ENCODE results near the gene DDR2.

Gene DDR2

DNA sequence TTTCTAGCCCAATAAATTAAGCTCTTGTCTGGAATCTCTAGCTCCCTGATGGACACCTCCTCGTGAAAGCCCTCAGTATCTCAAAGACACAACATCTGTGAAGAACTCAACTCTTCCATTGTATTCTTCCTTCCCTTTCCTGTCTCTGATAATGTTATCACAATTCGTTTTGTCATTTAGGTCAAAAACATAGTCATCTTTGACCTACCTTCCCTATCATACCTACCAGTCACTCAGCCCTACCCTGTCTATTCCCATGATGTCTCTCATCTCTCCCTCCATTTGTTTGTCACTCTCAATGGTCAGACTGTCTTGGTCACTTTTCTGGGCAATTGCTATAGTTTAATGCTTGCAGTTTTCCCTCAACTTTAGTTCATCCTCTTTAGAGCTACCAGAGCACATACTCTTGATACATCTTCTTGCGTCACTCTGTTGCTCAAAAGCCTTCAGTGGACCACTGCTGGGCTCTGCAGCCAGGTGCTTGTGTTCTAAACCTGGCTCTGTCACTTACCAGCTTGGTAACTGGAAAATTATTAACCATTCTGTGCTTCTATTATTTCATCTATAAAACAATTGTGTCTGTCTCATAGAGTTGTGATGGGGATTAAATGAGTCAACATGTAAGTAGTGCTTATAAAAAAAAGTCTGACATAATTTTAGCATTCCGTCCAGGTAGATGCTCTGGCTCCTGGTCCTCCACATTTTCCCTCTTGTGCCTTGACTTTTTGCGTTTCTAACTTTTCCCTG, 39.6 kb downstream of the DDR2 start:
- no peak for DNase-seq (ENCODE audit: low read depth in 3 of 3)

DNA sequence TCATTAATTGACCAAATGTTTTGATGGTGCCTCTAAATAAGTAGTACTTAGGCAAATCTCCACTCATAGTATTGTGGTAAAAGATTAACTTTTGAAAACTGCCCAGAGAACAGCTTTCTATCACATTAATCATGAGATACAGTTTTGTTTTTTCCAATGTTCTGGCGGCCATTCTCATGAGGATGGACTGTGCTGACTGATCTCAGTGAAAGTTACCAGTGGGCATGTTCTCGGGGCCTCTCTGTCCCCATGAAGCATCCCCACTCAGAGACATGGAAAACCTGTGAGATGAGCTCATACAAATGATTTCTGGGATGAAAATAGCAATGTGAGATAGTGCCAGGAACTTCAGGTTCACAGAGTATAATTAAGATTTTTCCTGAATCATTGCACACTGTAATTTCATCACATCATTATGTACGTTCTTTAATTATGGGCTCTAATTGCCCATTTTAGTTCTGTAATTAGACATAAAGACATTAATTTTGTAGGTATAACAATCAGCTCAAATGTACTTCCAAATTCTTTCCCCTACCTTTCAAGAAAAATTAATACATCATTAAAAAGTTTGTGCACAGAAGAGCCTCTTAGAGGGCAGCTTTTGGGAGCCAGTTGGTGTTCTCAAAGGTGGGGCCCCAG, 40.5 kb downstream of the DDR2 start:
- DNase-seq (ENCODE audit: low read depth in 3 of 3) = no peak

DNA sequence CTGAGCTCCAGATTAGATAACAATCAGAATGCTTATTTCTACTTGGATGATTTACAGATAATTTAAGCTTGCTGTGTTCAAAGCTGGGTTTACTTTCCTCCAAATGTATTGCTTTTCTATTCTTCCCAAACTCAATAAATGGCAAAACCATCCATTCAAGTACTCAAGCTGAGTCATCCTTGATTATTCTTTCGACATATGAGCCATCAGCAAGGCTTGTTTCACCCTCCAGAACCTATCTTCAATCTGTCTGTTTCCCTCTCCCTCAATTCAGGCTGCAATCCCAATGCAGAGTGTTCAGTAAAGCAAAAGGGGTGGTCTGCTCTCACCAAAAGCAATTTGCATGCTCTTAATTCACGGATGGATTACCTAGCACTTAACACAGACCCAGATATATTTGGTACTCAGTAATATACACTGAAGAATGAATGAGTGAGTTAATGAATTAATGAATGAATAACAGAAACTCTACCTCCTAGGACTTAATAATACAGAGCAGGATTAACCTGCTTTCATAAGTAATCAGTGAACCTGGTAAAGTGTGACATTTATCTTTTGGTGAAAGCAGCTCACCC, 41.9 kb downstream of the DDR2 start:
- DNase-seq (ENCODE audit: low read depth in 3 of 3) = no peak

DNA sequence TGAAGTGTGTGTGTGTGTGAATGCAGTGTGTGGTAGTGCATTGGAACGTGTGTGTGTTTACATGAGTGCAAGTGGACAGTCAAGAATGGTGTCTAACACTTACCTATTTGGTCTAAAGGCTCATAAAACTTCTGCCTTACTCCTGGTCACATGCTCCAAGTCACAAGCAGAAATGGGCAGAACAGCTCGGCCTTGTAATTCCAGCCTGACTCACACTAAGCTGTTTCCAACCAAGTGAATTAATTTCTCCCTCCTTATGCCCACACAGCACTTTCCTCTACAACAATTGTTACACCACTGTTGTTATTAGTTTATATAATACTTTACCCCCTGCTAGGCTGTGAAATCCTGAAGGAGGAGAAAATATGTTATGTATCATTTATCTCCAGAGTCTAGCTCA, 43.8 kb downstream of the DDR2 start:
- DNase-seq (ENCODE audit: low read depth in 3 of 3) = no peak

DNA sequence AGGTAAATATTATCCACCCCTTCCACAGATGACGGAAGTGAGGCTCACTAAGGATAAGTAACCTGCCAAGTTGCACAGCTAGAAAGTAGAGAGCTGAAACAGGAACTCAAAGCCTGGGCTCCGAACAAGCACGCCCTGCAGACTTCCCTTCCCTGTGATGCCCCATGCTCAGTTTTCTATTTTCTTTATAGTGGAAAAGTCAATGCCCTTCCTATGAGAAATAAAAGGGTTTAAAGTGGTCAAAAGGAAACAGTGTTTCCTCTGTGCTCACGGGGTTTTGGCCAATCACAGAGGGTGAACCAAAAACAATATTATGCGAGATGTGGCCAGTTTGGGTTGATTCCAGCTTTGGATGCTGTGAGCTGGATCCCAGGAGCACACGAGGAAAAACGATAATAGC, 44.5 kb downstream of the DDR2 start:
- no peak for DNase-seq (ENCODE audit: low read depth in 3 of 3)

DNA sequence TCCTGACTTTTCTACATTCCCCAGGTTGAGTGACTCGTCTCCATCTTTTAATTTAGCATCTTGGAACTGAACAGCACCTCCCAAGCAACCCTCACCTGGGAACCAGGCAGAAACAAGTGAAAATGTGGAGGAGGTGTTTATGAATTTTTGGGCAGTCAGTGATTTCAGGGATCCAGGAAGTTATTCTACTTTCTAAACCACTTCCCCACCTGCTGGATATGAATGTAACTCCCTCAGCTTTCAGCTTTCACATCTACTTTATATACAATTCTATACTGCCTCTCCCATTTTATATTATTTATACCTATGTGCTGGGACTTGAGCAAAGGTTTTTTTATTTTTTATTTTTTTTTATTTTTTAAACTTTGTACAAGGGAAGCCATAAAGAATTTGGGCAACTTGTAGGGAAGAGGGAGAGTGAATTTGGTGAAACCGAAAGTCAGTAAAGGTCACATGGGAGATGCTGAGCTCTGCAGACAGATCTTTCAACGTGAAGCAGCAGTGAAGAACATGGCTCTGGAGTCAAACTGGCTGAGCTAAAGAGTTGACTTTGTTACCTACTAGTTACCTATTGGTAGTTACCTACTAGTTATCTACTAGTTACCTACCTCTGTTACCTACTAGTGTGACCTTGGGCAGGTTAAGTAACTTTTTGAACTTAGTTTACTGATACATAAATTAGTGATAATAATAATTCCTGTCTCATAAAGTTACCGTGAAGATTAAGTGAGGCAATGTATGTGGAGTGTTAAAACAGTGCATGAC, 45.5 kb downstream of the DDR2 start:
- no peak for DNase-seq (ENCODE audit: low read depth in 3 of 3)

DNA sequence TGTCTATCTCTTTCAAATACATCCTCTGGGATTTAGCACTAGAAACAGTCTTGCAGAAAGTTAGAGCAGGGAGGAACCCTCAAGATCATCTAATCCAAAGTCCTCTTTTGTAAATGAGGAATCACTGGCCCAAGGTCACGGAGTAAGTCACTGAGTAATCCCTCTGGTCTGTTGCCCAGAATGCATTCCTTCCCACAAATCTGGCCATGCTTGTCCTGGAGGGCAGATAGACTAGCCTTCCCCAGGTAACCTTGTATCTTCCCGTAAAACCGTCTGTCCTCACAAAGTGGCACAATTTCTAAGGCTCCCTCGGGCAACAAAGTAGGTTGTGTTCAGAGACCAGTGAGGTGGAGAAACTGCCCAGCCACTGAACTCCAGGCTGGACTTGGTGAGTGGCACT, 46.2 kb downstream of the DDR2 start:
- no peak for DNase-seq (ENCODE audit: low read depth in 3 of 3)

DNA sequence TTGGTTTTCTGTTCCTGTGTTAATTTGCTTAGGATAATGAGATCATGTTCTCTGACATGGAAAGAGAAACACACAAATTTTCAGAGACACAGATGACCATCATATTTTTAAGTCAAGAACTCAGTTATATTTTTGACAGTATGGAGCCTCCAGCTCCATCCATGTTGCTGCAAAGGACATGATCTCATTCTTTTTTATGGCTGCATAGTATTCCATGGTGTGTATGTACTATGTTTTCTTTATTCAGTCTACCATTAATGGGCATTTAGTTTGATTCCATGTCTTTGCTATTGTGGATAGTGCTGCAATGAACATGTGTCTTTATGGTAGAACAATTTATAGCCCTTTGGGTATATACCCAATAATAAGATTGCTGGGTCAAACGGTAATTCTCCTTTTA, 47.0 kb downstream of the DDR2 start:
- DNase-seq (ENCODE audit: low read depth in 3 of 3) = no peak

DNA sequence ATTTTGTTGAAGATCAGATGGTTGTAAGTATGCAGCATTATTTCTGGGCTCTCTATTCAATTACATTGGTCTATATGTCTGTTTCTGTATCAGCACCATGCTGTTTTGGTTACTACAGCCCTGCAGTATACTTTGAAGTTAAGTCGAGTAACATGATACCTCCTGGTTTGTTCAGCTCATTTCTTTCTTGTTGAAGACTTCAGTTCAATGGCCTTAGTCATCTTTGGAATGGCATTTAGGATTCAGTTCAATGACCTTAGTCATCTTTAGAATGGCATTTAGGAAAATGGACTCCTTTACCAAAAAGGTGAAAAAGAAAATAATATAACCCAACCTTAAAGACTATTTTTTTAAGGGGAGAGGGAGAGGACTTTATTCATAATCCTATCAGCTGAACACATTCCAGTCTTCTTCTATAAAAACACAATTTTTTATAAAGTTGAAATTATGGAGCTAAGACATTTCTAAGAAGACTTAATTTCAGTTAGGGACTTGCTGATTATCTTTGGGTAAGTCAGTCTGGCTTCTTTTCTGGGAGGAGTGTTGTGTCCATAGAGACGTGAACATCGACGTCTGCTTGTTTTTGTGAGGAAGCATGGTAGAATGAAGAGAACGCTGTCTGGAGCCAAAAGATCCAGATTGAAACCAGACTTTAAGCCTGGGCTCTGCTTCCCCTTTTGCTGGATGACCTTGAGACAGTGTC, 48.3 kb downstream of the DDR2 start:
- no peak for DNase-seq (ENCODE audit: low read depth in 3 of 3)

DNA sequence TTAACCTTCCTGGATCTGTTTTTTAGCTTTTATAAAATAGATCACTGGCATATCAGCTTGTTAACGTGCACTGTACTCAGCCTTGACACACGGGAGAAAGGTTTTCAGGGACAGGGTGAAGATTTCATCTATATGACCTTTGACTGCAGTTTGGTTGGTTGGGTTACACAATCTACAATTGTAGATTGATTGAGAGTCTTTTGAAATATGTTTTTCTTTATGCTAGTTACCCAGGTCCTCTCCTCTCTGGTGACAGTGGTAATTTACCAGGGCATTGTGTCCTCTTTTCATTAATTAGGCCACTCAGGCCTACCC, 48.8 kb downstream of the DDR2 start:
- no peak for DNase-seq (ENCODE audit: low read depth in 3 of 3)

DNA sequence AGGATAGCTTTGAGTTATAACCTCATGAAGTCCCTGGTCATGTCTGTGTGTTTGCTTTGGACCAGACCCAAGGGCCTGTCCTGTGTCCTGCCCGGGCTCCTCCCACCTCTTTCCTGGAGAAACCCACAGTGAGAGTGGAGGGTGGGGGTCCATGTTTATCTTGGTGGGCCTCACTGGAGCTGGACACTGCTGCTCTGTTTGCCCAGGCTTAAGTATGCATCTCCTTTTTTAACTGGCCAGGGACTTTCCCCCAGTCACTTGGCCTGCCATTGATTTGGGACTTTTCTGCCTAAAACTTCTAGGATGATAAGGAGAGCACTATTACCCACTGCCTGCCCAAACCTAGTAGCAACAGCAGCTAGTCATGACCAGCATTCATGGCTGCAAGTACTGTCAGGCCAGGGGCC, 49.8 kb downstream of the DDR2 start:
- no peak for DNase-seq (ENCODE audit: low read depth in 3 of 3)

DNA sequence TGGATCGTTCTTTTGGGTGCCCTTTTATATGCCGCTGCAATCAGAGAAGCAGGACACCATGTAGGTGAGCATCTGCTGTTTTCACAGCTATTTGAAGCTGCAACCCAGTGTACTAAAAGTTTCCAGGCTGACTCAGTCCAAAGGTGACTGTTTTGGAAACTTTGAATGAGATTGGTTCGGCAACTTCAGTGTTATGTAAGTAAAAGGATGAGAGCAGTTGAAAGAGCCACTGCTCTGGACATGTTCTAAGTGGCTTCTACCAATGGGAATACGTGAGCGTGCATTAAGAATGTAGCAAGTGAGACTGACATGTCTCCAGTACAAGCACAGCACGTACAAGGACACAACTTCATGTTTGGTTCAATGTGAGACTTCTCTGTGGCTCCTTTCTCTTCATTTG, 55.6 kb downstream of the DDR2 start:
- DNase-seq (ENCODE audit: low read depth in 3 of 3) = no peak

DNA sequence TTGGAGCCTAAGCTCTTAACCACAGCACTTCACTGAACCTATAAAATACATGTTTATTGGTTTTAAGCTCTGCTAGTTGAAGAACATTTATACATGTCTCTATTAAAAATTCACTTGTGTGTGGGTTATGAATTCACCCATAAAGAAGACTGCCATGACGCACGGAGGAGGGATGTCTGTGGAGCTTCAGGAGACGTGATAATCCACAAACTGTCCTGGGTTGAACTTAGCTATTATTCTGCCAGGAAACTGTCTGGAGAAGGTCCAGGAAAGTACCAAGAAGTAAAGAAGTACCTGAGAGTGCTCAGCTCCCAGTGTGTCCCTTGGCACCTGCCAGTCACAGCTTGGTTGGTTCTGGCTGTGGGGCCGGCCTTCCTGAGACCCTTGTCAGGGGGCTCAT, 56.3 kb downstream of the DDR2 start:
- no peak for DNase-seq (ENCODE audit: low read depth in 3 of 3)

DNA sequence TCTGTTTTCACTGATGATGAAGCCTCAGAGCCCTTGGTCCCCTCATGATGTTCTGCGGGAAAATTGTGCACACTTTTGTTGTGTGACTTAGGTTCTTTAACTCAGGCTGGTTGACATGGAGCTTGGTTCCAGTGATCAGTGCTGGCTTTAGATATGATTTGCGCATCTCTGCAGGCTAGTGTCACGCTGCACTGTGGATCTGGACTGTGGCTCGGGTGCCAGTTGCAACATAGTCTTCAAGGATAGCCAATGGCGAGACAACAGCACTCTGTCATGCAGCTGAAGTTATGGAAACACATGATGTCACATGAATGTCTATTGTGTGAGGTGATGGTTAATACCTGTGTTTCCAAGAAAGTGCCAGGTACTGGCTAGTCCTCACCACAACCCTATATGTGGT, 56.7 kb downstream of the DDR2 start:
- no peak for DNase-seq (ENCODE audit: low read depth in 3 of 3)

DNA sequence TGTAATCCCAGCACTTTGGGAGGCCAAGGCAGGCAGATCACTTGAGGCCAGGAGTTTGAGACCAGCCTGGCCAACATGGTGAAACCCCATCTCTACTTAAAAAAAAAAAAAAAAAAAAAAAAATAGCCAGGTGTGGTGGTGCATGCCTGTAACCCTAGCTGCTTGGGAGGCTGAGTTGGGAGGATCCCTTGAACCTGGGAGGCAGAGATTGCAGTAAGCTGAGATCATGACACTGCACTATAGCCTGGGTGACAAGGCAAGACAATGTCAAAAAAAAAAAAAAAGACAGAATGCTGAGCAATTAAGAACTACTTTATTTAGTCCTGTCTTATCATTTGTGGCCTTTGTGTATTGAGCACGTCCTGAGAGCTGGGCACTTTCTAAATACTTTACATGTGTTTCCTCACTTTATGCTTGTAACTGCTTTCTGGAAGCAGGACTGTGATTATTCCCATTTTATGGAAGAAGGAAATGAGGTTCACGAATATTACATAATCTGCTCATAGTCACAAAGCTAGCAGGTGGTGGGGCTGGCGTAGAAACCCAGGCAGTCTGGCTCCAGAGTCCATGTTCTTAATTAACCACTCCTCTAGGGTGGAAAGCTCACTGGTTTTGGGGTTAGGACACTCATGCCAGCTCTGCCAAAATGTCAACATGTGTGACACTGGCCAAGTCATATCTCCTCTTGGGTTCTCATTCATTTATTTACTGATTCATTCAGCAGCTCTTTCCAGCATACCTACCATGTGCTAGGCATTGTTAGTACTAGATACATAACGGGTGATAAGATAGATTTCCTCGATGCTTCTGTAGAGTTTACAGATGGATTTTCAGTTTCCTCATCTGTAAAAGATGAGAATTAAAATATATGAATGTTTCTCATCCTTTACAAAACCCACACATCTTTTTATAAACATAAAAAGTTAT, 57.7 kb downstream of the DDR2 start:
- no peak for DNase-seq (ENCODE audit: low read depth in 3 of 3)

DNA sequence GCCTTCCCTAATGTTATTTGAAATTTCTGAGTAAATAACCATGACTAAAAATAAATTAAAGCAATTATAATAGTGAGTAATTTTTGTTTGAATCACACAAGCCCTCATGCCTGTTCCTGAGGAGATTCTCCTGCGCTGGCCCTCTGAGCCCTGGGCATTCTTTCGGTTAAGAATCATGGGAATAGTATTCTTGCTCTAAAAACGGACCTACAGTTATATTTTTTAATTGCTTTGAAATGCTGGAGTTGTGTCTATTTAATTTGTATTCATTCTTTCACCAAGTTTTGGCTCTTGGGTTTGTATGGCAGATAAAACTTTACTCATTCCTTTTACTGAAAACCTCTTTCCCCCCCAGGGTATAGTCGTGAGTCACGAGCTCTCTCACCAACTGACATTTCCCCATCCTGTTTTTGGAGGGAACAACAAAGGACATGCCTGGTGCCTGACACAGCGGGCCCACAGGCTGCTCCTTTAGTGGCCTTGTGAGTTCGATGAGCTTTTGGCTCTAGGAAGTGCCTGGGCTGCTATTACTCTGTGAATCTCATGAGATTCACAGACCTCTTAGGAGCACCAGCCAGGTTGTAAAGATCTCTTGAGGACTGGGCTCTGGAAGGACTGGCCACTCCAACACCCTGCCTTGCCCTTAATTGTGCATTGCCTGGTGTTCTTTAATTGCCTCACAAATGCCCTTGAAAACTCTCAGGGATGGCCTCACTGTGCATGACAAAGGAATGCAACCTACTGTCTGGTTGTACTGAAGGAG, 58.6 kb downstream of the DDR2 start:
- DNase-seq (ENCODE audit: low read depth in 3 of 3) = no peak

DNA sequence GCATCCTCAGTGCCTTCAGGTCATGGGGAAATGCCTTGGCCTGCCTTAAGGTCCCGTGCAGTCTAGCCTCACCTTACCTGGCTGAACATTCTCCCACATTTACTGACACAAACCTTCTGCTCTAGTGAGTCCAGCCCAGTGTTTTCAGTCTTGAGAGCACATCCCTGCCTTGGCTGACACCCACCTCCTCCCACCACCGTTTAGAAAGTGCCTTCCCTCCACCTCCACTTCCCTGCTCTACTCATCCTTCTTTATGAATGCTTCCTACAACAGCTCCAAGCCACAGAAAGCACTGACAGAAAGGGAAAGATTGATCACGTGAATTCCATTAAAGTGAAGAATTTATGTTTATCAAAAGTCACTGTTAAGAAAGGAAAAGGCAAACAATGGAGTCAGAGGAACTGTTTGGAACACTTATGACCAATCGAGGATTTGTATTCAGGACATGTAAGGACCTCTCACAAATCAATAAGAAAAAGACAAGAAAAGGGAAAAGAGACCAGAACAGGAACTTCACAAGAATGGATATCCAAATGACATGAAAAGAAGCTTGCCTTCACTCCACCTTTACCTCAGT, 59.8 kb downstream of the DDR2 start:
- no peak for DNase-seq (ENCODE audit: low read depth in 3 of 3)

DNA sequence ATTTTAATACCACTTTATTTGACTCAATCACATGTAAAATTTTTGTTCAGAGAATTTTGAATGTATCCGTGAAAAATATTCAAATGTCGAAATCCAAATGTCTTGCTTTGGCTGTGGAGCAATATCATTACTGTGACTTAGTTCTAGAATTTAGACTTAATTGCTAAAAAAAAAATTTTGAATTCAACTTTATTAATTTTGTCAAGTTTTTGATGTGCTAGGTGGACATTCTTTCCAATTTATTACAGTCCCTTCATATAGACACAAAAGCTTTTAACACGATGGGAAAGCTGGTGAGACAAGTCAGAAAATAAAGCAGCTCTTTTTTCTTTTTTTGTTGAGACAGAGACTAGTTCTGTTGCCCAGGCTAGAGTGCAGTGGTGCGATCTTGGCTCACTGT, 62.6 kb downstream of the DDR2 start:
- no peak for DNase-seq (ENCODE audit: low read depth in 3 of 3)

DNA sequence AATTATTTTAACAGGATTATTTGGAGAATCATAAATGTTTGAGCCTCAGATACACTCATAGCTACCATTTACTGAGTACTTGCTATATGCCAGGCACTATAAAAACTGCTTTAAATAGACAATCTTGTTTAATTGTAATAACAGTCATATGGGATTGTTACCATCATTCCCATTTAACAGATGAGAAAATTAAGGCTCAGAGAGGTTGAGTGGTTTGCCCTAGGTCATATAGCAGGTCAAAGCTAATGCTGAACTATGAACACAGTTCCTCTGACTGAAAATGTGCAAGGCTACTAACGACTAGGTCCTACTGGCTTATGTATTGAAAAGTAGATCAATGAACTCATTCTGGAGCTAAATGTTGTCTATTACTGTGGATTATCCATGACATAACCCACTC, 63.4 kb downstream of the DDR2 start:
- DNase-seq (ENCODE audit: low read depth in 3 of 3) = no peak

DNA sequence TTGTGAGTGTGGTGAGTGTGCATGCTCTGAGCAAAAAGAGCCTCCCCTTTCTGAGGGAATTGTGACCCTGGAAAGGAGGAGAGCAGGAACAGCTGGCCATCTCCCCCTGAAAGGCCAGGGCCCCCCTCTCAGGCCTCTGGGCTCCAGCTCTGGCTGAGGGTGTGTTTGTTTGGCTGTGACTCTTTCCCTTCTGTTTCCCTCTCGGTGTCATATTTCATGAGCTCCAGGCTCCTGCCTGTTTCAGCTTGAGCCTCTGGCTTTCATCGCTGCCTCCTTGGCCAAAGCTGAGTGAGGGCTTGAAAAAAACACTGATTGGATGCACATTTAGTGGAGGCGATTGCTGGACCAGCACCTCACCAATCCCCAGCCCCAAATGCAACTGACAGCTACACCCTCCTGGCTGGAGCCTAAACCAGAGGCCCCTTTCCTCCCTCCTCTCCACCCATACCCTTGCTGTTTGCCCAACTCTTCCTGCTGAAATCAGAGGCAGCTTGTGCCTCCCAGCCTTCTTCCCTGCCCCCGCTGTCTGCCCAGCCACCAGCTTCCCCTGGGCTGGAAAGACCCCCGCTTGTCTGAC, 64.1 kb downstream of the DDR2 start:
- no peak for DNase-seq (ENCODE audit: low read depth in 3 of 3)

All from stimulated activated CD4-positive, alpha-beta T cell treated with anti-CD3 and anti-CD28 coated beads, TNF-alpha, amount 100 ng/mL, for 24 hours (primary cell).